ENCODE results near the gene NKX1-2. TPM values are rescaled to one million over a fixed set of nuclear protein-coding genes. Genes with fewer than 3 reads are reported as not detected.

Gene NKX1-2
- 0.16 TPM for total RNA-seq

DNA sequence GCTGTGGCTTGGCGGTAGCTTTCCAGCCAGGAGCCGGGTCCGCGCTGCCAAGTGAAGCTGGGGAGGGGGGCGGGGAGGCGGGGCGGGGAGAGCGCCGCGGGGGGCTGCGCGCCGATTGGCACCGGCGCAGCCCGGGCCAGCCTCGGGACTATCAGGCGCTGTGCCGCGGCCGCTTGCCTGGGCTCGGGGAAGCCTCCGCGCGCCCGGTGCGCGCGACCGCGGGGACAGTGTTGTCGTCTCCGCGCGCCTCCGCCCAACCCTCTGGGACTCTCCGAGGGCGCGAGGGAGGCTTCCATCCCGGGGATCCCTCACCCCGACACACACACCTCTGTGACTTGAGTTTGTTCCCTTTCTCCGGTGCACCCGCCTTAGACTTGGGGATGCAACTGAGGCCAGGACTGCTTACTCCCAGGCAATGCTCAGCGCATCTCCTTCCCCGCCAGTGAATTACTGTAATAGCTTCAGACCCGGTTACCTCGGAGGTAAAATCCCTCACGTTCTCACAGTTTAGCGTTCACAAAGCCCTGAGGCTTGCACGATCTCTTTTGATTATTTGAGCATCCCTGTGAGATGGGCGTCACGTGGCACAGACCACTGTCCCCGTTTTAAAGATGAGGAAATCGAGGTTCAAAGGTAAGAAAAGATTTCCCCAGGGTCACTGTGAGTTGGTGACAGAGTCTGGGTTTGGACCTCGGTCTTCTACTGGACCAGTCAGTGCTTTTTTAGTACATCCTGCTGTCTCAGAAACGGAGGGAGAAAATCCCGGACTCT, at the start of gene NKX1-2:
TSS of gene NKX1-2 (minus strand) at position 24 of the 771 bp plus-strand sequence. CDS start 92 bp downstream, outside the sequence.
- ATAC-seq, result peak; percentile 35

DNA sequence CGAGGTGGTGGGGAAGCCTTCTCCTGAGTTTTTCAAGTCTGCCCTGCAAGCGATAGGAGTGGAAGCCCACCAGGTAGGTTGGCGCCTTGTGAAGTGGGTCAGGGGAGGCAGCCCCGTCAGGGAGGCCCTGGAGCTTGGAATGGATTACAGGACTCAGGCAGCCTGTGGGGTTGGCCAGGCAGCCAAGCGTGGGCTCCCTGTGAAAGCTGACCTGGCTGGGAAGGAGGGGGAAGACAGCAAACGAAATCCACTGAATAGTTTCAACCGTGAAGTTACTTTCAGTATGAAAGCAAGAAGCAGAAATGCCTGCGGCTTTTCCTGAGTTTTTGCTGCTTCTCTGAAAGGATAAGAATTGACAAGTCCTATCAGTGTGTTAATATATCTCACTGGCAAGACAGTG, 48.2 kb upstream of the NKX1-2 start:
- no peak for ATAC-seq

DNA sequence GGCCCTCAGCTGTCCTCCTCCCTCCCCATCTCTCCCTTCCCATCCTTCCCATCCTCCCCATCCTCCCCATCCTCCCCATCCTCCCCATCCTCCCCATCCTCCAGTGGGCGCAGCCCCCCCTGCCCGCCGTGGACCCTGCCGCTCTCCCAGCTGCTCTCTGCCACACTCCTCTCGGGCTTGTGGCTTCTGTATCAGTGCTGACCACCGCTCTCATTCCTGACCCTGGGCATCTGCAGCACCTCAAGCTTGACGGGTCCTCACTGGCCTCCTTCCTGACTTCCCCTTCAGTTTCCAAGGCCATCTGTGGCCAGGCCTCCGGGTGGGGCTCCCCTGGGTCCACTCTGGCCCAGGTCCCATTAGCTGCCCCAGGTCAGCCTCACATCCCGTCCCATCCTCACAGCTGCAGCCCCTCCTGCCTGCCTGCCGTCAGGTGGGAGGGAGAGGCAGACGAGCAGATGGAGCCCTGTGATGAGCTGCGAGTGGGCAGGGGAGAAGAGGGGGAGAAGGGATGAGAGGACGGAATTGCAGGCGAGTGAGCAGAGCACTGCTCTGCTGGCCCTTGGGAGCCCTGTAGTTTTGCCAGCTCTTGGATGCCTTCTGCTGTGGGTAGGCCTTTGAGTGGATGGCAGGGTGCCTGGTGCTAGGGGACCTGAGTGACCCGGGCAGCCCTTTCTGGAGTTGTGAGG, 47.5 kb upstream of the NKX1-2 start:
- ATAC-seq, result no peak

DNA sequence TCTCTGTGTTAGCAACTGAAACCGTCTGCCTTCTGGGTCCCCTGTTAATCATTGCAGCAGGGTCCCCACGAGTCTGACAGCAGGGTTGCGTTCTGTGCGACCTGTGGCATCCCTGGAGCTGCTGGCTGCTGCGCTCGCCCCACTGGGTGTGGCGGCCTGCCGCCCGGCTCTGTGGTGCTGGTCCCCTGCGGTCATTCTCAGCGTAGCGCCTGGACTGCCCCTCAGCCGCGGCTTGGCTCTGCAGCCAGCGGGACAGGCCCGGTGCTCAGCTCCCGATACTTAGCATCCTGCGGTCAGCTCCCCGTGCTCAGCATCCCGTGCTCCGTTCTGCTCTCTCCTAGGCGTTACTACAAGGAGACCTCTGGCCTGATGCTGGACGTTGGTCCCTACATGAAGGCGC, 46.8 kb upstream of the NKX1-2 start:
- ATAC-seq, result no peak

DNA sequence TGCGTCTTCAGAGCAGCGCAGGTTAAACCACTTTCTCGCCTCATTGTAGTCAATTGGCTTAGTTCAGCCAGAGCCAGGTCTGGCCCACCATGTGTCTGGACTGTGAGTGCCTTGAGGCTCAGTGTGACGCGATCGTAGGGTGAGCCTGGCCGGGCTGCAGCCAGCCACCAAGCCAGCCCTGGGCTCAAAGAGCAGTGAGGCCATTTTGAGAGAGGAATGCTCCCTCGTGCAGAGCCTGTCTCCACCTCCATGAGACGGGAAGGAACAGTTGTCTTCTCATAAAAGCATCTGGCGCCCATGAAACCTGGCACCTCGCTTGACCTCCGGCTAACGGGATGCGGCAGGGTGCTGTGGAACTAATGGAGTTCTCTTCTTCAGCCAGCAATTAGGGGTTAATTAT, 46.3 kb upstream of the NKX1-2 start:
- ATAC-seq, result no peak

GRCh38 chr10:124495725-124496124, 45.9 kb upstream of the NKX1-2 start:
- ATAC-seq, result no peak

DNA sequence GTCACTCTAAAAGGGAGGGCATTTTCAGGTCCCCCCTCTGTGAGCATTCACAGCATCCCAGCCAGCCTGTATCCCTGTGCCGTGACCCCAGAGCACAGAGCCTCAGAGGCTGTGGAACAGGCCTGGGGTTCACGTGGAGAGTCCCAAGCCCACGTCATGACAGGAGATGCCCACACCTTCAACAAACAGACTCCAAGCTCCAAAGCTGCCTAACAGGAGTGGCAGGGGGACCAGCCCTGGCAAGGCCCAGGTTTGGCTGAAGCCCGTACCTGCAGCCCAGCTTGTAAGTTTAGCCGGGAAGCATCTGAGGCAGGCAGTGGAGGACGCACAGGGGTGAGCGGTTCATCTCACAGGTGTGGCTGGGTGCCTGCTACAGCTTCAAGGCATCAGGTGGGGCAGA, 45.3 kb upstream of the NKX1-2 start:
- ATAC-seq, result peak; percentile 98

DNA sequence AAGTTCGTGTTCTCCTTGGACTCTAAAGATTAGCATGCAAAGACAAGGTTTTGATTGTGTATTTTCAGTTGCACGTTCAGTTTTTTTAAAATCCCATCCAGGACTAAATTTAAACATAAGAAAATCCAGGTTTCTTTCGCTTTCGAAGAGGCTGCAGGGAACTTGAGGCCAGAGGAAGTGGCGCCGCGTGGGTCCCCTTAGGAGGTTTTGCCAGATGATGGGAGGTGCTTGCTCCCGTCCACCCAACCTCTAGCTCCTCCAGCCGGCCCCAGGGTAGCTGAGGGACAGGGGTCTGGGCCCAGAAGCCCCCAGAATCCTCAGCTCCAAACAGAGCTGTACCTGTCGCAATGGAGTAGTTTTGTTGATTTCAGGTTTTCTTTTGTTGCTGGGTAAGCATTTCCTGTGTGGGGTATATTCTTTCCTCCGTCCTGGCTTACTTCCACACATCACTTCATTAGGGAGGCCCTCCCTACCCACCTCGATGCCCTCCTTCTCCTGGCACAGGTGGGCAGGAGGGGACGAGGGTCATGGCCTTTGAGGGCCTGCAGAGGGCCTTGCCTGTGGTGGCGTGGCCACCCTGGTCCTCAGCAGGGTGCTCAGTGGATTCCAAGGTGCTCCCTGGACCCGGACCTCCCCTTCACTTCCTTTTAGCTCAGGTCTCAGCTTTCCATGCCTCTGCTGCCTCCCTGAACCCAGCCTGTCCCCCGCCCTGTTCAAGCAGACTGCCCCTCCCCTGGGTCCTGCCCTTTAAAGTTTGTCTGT, 44.4 kb upstream of the NKX1-2 start:
- no peak for ATAC-seq

DNA sequence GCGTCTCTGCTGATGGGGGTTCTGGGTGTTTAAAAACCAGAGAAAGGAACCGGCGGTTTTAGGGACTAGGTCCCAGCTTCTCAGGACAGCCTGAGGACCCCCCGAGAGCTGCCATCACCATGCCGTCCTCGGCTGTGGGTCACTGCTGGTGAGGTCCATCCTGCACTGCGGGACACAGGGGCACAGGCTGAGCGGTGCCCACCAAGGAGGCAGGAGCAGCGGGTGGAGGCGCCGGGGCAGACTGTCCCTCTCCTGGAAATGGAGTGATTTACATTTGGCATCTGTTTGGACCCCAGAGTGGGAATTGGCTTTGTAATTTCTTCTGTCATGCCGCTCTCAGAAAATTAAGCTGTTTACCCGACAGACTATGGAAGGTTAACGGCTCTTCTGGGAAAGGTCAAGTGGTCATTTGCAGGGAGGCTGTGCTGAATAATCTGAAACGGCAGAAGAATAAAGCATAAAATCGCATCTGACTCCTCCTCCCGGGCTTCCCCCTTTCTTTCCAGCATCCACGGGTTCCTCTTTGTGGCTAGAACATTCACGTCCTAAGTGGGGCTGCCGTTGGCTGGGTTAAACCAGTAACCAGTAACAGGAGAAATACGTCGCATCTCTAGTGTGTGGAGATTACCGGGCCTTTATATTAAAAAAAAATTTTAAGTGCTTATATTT, 43.5 kb upstream of the NKX1-2 start:
- no peak for ATAC-seq

DNA sequence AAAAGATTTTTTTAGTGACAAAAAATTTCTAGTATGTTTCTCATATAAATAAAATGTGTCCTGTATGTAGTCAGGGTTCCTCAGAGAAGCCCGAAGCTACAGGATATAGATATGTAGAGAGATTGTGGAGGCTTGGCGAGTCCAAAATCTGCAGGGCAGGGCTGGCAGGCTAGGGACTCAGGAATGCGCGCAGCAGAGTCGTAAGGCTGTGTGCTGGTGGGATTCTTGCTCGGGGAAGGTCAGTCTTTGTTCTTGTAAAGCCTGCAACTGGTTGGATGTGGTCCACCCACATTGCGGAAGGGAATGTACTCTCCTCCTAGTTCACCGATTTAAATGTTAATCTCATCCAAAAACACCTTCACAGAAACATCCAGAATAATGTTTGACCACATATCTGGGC, 42.4 kb upstream of the NKX1-2 start:
- ATAC-seq, result no peak

- ATAC-seq, result no peak
These were observed 41.3 kb upstream of the NKX1-2 start for GRCh38 chr10:124491105-124491504.

DNA sequence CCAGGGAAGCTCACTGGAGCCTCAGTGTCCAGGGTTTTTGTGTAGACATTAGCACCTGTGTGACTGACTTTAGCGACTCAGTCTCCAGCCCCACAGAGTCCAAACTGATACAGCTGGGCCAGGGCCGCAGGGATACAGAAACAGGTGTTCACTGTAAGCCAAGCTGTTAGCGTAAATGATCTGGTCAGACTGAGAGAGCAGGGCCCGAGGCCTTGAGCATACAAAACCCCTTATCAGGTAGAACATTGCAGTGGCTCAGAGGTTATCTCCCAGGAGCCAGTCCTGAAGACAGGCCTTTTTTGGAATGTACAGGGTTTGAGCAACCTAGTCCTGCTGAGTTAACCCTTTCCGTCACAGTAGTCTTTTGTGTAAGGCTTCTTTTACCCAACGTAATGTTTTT, 36.8 kb upstream of the NKX1-2 start:
- ATAC-seq, result no peak

- ATAC-seq, result no peak
These were observed 34.8 kb upstream of the NKX1-2 start for GRCh38 chr10:124484661-124485060.

GRCh38 chr10:124484031-124484430, 34.2 kb upstream of the NKX1-2 start:
- no peak for ATAC-seq

GRCh38 chr10:124482876-124483275, 33.0 kb upstream of the NKX1-2 start:
- ATAC-seq, result no peak

DNA sequence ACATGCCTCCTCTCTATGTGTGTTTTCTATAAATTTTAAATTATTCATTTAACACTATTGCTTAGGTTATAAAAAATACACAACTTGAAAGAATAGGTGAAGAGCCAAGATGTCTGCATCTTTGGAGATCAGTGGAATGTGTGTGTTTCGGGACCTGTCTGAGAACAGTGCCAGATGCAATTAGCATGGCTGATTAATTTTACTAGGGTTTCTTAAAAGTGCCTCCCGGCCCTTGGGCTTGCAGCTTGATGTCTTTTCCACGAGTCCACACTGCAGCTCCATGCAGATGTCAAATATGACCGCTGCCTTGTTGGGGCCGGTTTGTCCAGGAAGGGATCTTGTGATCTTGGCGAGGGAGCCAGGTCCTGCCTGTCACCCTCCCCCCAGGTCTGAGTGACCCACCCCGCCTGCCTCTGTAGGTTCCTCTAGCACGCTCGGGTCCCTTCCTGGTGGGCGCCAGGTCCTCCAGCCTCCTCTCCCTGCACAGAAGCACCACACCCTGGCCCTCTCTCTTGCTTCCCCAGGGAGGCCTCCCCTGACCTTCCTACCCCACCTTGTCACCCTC, 32.5 kb upstream of the NKX1-2 start:
- no peak for ATAC-seq

DNA sequence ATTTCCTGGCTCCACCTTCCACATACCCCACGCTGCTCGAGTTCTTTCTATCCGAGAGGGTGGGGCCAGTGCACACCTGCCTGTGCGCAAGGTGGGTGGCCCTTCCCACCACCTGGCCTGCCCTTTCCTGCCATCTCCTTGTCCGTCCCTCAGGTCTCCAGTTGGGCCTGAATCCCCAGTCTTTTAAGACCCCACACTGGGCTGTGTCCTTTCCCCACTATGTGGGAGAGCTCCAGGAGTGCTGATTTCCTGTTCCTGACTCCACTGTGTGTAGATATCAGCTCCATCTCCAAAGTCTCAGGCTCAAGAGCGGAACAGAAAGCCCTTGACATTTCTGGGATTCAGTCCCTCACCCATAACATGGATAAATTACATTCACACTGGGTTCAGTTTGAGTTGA, 31.9 kb upstream of the NKX1-2 start:
- ATAC-seq, result no peak

GRCh38 chr10:124480860-124481259, 31.0 kb upstream of the NKX1-2 start:
- ATAC-seq, result no peak

GRCh38 chr10:124478515-124478914, 28.7 kb upstream of the NKX1-2 start:
- ATAC-seq, result peak; percentile 21

GRCh38 chr10:124477614-124478363, 28.0 kb upstream of the NKX1-2 start:
- ATAC-seq, result peak; percentile 38

- ATAC-seq, result no peak
These were observed 26.3 kb upstream of the NKX1-2 start for GRCh38 chr10:124476043-124476725.

Measured in esophagus mucosa (tissue), 1 donor.